Neuronal stem cell (in vitro differentiated cells): Measurements from ENCODE around the gene LURAP1L.

ENCODE experiments used
- DNase-seq: peaks from one replicate; pipeline ENCODE4 v3.0.0-alpha.2; 2013; ENCODE audit warnings: low spot score
- H2AFZ ChIP-seq: one replicate; pipeline ENCODE4 v1.6.1; 2013; ENCODE audit warnings: mild to moderate bottlenecking, low read length, inconsistent platforms
- H2AK5ac ChIP-seq: 2 replicates; pipeline ENCODE4 v1.6.1; 2013; ENCODE audit warnings: low read depth, mild to moderate bottlenecking, inconsistent platforms, low read length, moderate library complexity, mixed read lengths
- H2BK120ac ChIP-seq: 2 replicates; pipeline ENCODE4 v1.6.1; 2013; ENCODE audit warnings: low read depth, mild to moderate bottlenecking, inconsistent platforms, low read length, moderate library complexity, mixed read lengths
- H2BK12ac ChIP-seq: one replicate; pipeline ENCODE4 v1.6.1; 2013; ENCODE audit warnings: low read length, inconsistent platforms
- H2BK15ac ChIP-seq: 2 replicates; pipeline ENCODE4 v1.6.1; 2013; ENCODE audit warnings: mild to moderate bottlenecking, low read length, inconsistent platforms, mixed read lengths
- H2BK5ac ChIP-seq: one replicate; pipeline ENCODE4 v1.6.1; 2013; ENCODE audit warnings: inconsistent platforms, mild to moderate bottlenecking, low read length, moderate library complexity
- H3K14ac ChIP-seq: one replicate; pipeline ENCODE4 v1.6.1; 2013; ENCODE audit warnings: low read length, inconsistent platforms
- H3K18ac ChIP-seq: 2 replicates; pipeline ENCODE4 v1.6.1; 2013; ENCODE audit warnings: low read length, inconsistent platforms
- H3K23ac ChIP-seq: 2 replicates; pipeline ENCODE4 v1.6.1; 2013; ENCODE audit warnings: low read depth, mild to moderate bottlenecking, mixed read lengths, low read length, inconsistent platforms; ENCODE audit not compliant: poor library complexity
- H3K27ac ChIP-seq: replicated peaks from 3 replicates; pipeline ENCODE4 v1.5.1; 2013; ENCODE audit warnings: low read length, inconsistent platforms
- H3K27me3 ChIP-seq, 3 experiments: 2 replicates each; pipeline ENCODE4 v1.6.1; 2013; ENCODE audit warnings: low read length in 3 of 3, mild to moderate bottlenecking in 2 of 3, inconsistent platforms in 1 of 3, low read depth in 1 of 3, mixed read lengths in 1 of 3, moderate library complexity in 1 of 3; ENCODE audit not compliant: control insufficient read depth in 3 of 3, insufficient read depth in 3 of 3
- H3K36me3 ChIP-seq, 2 donors: replicated peaks in 1 of 2; 2 replicates each; pipeline ENCODE4 v1.6.1; 2013; ENCODE audit warnings: low read length in 2 of 2; ENCODE audit not compliant: control insufficient read depth in 2 of 2, insufficient read depth in 2 of 2
- H3K4ac ChIP-seq: 2 replicates; pipeline ENCODE4 v1.6.1; 2013; ENCODE audit warnings: inconsistent platforms, mild to moderate bottlenecking, low read length, moderate library complexity
- H3K4me1 ChIP-seq, 2 donors: 1 replicate in 1 of 2; 2 replicates in 1 of 2; pipeline ENCODE4 v1.6.1; 2013; ENCODE audit warnings: low read length in 2 of 2, low read depth in 1 of 2; ENCODE audit not compliant: control insufficient read depth in 2 of 2, insufficient read depth in 1 of 2
- H3K4me2 ChIP-seq: one replicate; pipeline ENCODE4 v1.6.1; 2013; ENCODE audit warnings: mild to moderate bottlenecking, low read length, inconsistent platforms; ENCODE audit not compliant: insufficient read depth, poor library complexity, severe bottlenecking
- H3K4me3 ChIP-seq, 2 donors: 2 replicates each; pipeline ENCODE4 v1.5.1; 2013; ENCODE audit warnings: low read length in 2 of 2, mild to moderate bottlenecking in 2 of 2, inconsistent platforms in 1 of 2, moderate library complexity in 1 of 2
- H3K79me1 ChIP-seq: one replicate; pipeline ENCODE4 v1.6.1; 2013; ENCODE audit warnings: low read depth, mild to moderate bottlenecking, inconsistent platforms, low read length, moderate library complexity
- H3K9ac ChIP-seq: one replicate; pipeline ENCODE4 v1.6.1; 2013; ENCODE audit warnings: mild to moderate bottlenecking, low read depth, low read length, inconsistent platforms; ENCODE audit not compliant: poor library complexity
- H3K9me3 ChIP-seq, 2 donors: replicated peaks in 1 of 2; 2 replicates each; pipeline versions ENCODE3 to v1.6.1; 2013; ENCODE audit warnings: low read length in 2 of 2, mild to moderate bottlenecking in 2 of 2, inconsistent platforms in 1 of 2, low read depth in 1 of 2, mixed read lengths in 1 of 2, moderate library complexity in 1 of 2; ENCODE audit not compliant: control insufficient read depth in 2 of 2, insufficient read depth in 1 of 2
- H4K8ac ChIP-seq: one replicate; pipeline ENCODE4 v1.6.1; 2013; ENCODE audit warnings: low read depth, mild to moderate bottlenecking, inconsistent platforms, low read length, moderate library complexity
- H4K91ac ChIP-seq: one replicate; pipeline ENCODE4 v1.6.1; 2013; ENCODE audit warnings: low read length, low read depth, mild to moderate bottlenecking, inconsistent platforms; ENCODE audit not compliant: poor library complexity
- WGBS, 2 donors: extraction: QIAGEN DNeasy Blood & Tissue Kit; methylation state at CpG; one replicate each; pipeline ENCODE4 v1.1.7; 2013; ENCODE audit warnings: missing lambda C conversion rate in 2 of 2, mixed read lengths in 1 of 2; ENCODE audit not compliant: insufficient read length in 2 of 2, insufficient replicate concordance in 1 of 2; ENCODE audit errors: extremely low coverage in 2 of 2; 5-methylcytosine and 5-hydroxymethylcytosine counted together

The LURAP1L gene

DNA sequence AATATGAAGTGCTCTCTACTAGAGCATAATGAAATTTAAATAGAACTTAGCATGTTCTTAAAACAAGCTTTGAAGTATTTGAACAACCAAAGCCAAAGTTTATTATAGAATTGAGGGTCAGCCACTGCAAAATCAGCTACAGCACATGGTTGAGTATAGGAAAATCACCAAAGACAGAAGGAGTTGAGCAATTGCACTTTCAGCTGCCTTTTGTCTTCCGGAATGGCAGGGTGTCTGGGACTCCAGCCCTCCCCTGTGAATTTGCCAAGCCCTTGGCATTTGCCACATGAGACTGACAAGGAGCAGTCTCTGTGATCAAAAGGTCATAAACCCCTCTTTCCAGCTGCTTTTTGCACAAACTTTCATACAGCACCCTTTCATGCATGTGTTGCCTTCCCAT, 8.5 kb upstream of the LURAP1L start:
- no CpG with 5 or more reads among the region's 1 CpG for WGBS, 2 donors
- H2AFZ ChIP-seq = no peak overlapping the region
- no peak overlapping the region for H3K9ac ChIP-seq
- H3K4me3 ChIP-seq = no peak overlapping the region
- H2AK5ac ChIP-seq = no peak overlapping the region
- H3K14ac ChIP-seq = no peak overlapping the region
- no peak overlapping the region for H3K27ac ChIP-seq
- no peaks in the 10 kb centered on the region for H3K4me1 ChIP-seq
- H3K27me3 ChIP-seq = no peaks in the 10 kb centered on the region
- no peak for DNase-seq
- no peak overlapping the region for H3K4me2 ChIP-seq
- H3K79me1 ChIP-seq = no peaks in the 10 kb centered on the region
- no peak overlapping the region for H3K23ac ChIP-seq
- no peaks in the 10 kb centered on the region for H3K9me3 ChIP-seq
- H3K18ac ChIP-seq = no peak overlapping the region
- H2BK5ac ChIP-seq = no peak overlapping the region
- no peak overlapping the region for H3K4ac ChIP-seq
- H2BK120ac ChIP-seq = no peak overlapping the region
- no peak overlapping the region for H2BK12ac ChIP-seq
- H3K36me3 ChIP-seq = no peaks in the 10 kb centered on the region
- H4K8ac ChIP-seq = no peak overlapping the region
- no peak overlapping the region for H2BK15ac ChIP-seq
- no peak overlapping the region for H4K91ac ChIP-seq

DNA sequence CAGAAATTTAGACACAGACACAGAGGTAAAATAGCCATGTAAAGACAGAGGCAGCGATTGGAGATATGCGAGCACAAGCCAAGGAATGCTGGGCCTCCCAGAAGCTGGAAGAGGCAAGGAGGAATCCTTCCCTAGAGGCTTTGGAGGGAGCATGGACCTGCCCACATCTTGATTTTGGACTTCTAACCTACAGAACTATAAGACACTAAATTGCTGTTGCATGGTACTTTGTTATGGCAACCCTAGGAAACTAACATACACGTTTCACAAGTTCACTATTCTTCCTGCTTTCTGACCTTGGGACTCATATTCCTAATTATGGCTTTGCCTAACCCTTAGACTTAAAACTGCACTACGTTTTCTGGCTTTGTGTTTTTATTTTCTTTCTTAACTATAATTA, 4.6 kb upstream of the LURAP1L start:
- Histone ChIP-seq H3K79me1 (no peaks in the 10 kb centered on the region), H2AK5ac (no peak overlapping the region), H3K27ac (no peak overlapping the region), H3K4ac (no peak overlapping the region), H2BK15ac (no peak overlapping the region), H2AFZ (no peak overlapping the region), H2BK120ac (no peak overlapping the region), H4K8ac (no peak overlapping the region), H3K4me3 (no peak overlapping the region), H3K18ac (no peak overlapping the region), H4K91ac (no peak overlapping the region), H3K23ac (no peak overlapping the region), H3K14ac (no peak overlapping the region), H3K4me1 (no peaks in the 10 kb centered on the region), H3K9me3 (no peaks in the 10 kb centered on the region), H3K36me3 (no peaks in the 10 kb centered on the region), H3K4me2 (no peak overlapping the region), H2BK5ac (no peak overlapping the region), H3K9ac (no peak overlapping the region), H3K27me3 (no peaks in the 10 kb centered on the region), H2BK12ac (no peak overlapping the region)
- WGBS, 2 donors = no CpG with 5 or more reads among the region's 4 CpGs
- DNase-seq = no peak

DNA sequence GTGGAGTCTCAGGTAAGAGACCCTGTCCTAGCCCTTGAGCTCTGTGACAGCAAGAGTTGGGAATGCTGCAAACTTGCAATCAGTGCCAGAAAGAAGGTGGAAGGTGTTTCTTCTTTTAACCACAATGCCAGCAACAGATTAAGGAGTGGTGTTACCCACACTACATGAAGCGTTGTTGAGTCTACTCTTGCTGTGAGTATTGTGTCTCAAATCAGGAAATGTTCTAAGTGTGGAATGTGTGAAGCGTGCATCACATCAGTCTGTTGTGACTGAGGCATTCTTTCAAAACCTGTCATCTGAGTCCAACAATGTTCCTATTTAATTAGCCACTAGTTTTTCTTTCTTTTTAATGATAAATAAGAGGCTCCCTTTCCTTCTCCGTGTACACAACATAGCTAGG, 2.9 kb upstream of the LURAP1L start:
- no peaks in the 10 kb centered on the region for H3K79me1 ChIP-seq
- no peak overlapping the region for H3K4me2 ChIP-seq
- no peak overlapping the region for H3K18ac ChIP-seq
- no peak overlapping the region for H2BK15ac ChIP-seq
- H4K8ac ChIP-seq = no peak overlapping the region
- WGBS, 2 donors = no CpG with 5 or more reads among the region's 3 CpGs
- no peak overlapping the region for H2AFZ ChIP-seq
- no peak overlapping the region for H3K9ac ChIP-seq
- H3K9me3 ChIP-seq = no peaks in the 10 kb centered on the region
- no peak overlapping the region for H2BK5ac ChIP-seq
- H4K91ac ChIP-seq = no peak overlapping the region
- H2BK12ac ChIP-seq = no peak overlapping the region
- H3K27ac ChIP-seq = no peak overlapping the region
- no peak overlapping the region for H3K4me3 ChIP-seq
- no peak overlapping the region for H2AK5ac ChIP-seq
- no peaks in the 10 kb centered on the region for H3K36me3 ChIP-seq
- DNase-seq = no peak
- H2BK120ac ChIP-seq = no peak overlapping the region
- H3K4ac ChIP-seq = no peak overlapping the region
- no peaks in the 10 kb centered on the region for H3K27me3 ChIP-seq
- peaks cover 2% of the 10 kb centered on the region in 2 donors for H3K4me1 ChIP-seq
- H3K23ac ChIP-seq = no peak overlapping the region
- no peak overlapping the region for H3K14ac ChIP-seq

DNA sequence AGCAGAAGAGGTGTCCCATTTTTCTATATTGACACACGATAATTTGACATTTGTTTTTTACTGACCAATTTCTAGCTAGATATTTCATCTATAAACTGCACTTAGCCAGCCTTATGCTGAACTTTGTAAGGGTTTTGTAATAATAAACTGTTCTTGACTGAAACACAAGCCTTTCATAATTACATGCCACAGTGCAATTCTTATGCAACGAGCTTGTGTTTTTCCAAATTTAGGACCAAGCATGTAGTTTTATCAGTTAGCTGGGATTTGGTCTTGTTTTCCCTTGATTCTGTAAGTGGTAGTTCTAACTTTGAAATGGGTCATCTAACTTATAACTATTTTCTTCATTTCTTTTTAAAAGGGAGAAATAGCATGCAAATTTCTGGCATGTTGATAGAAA, 1.3 kb upstream of the LURAP1L start:
- no peak overlapping the region for H3K27ac ChIP-seq
- H3K4me3 ChIP-seq = no peak overlapping the region
- H3K79me1 ChIP-seq = no peaks in the 10 kb centered on the region
- no peak overlapping the region for H2BK120ac ChIP-seq
- no peak overlapping the region for H3K14ac ChIP-seq
- H3K36me3 ChIP-seq = no peaks in the 10 kb centered on the region
- H3K9ac ChIP-seq = no peak overlapping the region
- H3K4ac ChIP-seq = no peak overlapping the region
- whole genome bisulfite sequencing, 2 donors = no CpG with 5 or more reads among the region's 2 CpGs
- no peak overlapping the region for H2AK5ac ChIP-seq
- H3K27me3 ChIP-seq = no peaks in the 10 kb centered on the region
- no peak overlapping the region for H2BK12ac ChIP-seq
- H3K18ac ChIP-seq = no peak overlapping the region
- no peak overlapping the region for H2BK5ac ChIP-seq
- H4K8ac ChIP-seq = no peak overlapping the region
- H2BK15ac ChIP-seq = no peak overlapping the region
- no peak overlapping the region for H4K91ac ChIP-seq
- no peak overlapping the region for H3K4me2 ChIP-seq
- H3K23ac ChIP-seq = no peak overlapping the region
- no peak overlapping the region for H2AFZ ChIP-seq
- no peaks in the 10 kb centered on the region for H3K9me3 ChIP-seq
- peaks cover 2% of the 10 kb centered on the region in 2 donors for H3K4me1 ChIP-seq
- no peak for DNase-seq
